Endometrial microvascular endothelial cells (primary cell): ENCODE data around the gene SYMPK. TPM values are rescaled to one million over a fixed set of nuclear protein-coding genes. Genes with fewer than 3 reads are reported as not detected.

Experiments used
- in situ Hi-C: cut with HindIII; loops from 2 replicates; pipeline ENCODE4 v1.10.0; 2017; ENCODE audit warnings: low sequenced_read_pairs, low pct_unique_long_range_greater_than_20kb; ENCODE audit errors: inconsistent ontology term
- total RNA-seq: library from RNA; depleted of rRNA; stranded (reverse); fragments of >200 nt; gene quantifications from one replicate; pipeline ENCODE4 v1.2.3, GENCODE V29; 2015; ENCODE audit errors: inconsistent ontology term

Gene SYMPK
- total RNA-seq, 1 donor from 2014 or later: 44.8 TPM

DNA sequence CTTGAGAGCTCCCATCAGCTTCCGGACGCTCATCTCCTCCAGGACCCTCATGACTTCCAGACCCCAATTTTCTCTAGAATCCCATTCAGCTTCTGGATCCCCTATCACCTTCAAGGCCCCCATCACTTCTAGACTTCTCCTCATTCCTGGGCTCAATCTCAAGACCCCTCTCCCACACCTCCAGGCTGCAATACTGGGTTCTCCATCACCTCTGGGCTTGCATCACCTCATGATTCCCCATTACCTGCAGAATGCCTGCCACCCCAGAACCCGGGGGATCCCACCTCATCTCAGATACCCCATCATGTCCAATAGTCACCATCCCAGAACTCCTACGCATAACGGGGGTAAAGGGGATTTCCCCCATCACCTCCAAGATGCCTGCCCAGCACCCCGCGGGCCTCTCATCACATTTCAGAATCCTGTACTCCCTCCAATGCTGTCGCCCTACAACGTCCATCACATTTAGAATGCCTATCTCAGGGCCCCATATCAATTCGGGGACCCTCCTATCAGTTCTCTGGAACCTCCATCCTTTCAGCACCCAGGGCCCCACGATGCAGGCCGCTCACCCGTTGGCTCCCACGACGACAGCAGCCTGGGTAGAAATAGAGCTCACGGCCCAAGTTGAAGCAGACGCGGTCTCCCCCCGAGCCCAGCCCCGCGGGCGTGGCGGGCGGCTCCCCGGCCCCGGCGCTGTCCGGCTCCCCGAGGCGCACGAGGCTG, 71.0 kb downstream of the SYMPK start:
- in situ Hi-C loops: no loop called here

DNA sequence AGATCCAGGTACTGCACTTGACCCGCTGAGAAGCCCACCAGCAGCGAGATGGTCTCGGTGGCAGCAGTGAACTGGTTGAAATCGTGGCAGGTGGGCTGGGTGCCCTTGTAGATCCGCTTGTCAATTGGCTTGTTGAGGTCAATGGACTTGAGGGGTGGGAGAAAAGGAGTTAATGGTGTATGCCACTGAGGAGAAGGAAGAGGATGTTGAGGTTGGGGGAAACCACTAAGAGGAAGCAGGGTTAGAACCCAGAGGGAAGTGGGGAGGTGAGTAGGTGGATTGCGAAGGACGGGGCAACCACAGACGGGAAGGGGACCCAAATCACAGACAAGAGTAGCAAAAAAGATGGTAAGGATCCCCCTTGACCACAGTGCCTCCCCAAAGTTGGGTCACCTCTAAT, 72.0 kb downstream of the SYMPK start:
- in situ Hi-C loops: no loop called here

DNA sequence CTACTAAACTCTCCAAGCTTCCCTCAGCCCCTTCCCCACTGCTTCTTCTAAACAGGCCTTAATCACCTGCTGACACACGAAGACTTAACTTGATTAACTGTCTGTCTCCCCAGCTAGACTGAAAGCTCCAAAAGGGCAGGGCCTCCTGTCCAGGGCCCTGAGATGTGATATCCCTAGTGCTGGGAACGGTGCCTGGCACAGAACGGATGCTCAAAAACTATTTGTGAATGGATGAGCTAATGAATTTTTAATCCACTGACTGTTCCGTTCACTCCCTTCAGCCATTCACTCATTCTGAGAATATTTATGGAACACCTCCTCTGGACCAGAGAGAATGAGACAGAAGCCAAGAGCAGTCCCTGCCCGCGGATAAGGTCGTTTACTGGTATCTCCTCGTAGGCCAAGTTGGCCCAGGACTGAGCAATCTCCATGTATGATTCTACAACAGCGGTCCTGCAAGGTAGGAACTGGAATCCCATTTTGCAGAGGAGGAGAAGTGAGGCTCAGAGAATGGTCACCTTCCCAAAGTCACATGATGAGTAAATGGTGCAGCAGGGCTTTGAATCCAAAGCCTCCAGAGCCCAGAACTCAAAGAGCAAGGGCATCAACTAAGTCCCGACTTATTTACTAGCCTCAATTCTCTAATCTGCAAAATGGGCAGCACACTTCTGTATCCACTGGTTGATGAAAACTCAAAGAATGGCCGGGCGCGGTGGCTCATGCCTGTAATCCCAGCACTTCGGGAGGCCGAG, 73.7 kb downstream of the SYMPK start:
- in situ Hi-C loops: no loop called here

DNA sequence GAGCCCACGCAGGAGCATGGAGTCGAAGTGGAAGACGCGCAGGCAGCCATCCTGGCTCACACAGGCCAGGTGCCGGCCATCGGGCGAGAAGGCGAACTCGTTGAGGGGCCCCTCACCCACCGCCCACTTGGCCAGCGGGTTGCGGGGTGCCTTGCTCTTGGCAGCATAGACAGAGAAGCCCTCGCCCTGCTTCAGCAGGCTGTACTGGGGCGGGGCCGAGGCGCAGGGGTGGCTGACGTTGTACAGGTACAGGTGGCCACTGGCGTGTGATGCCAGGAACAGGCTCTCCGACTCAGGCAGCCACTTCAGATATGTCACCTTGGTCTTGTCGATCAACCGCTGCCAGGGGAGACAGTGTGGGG, 76.4 kb downstream of the SYMPK start:
- in situ Hi-C loops: no loop called here

DNA sequence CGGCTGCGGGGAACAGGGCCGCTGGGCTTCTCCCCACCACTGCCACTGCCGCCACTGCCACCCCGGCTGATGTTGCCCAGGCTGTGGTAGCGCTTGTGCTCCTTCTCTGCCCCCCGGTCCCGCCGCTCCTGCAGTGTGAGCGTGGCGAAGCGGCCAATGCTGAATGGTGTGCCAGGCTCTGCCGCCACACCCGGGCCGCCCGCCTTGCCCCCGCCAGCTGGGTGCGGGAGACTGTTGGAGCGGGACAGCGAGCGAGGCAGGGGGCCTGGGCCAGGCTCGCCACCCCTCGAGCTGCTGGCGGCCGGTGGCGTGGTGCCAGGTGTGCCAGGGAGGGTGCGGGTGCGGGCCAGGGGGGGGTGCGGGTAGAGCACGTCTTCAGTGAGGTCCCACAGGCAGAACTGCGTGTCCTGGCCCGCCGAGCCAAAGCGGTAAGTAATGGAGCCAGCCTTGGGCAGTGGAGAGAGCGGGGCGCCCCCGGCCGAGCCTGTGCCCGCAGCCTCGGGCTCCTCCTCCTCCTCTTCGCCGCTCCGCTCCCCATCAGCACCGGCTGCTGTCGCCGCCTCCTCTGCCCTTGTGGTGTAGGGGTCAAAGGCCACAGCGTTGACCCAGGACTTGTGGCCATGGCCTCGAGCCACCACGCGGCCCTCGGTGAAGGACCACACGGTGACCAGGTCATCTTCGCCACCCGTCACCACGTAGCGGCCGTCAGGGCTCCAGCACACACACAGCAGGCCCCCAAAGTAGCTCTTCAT, 77.0 kb downstream of the SYMPK start:
- in situ Hi-C loops: no loop called here

DNA sequence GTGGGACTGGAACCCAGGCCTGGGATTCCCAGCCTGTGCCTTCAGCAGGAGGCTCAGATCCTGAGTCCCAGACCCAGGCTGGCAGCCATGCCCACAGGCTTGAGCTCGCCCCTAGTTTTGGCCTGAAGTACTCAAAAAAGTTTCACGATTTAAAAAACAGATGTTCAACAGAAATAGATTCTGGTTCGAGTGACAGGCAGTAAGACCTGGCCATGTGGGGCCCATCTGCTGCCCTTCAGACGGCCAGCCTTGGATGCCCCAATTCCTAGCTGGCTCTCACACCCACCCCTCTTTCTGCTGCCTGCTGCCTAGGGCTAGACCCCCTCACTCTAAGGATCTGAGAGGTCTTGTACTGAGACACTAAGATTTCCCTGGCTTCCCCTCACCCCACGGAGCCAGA, 77.8 kb downstream of the SYMPK start:
- in situ Hi-C loops: no loop called here

DNA sequence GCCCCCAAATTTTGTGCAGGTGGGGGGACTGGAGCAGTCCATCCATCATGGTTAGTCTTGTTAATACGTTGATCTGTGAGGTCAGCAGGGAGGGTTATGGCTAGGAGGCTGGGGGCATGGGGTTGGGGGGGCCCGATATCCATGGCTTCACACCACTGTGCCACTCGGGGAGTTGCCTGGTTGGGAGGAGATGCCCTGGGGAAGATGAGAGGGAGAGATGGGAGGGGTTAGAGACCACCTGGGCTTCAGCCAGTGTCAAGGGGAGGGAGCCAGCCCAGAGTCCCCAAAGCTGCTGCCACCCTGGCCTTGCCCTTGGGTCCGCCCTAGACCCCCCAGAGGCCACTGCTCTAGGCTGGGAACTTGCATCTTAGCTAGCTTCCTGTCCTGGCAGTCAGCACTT, 78.9 kb downstream of the SYMPK start:
- in situ Hi-C loops: no loop called here

DNA sequence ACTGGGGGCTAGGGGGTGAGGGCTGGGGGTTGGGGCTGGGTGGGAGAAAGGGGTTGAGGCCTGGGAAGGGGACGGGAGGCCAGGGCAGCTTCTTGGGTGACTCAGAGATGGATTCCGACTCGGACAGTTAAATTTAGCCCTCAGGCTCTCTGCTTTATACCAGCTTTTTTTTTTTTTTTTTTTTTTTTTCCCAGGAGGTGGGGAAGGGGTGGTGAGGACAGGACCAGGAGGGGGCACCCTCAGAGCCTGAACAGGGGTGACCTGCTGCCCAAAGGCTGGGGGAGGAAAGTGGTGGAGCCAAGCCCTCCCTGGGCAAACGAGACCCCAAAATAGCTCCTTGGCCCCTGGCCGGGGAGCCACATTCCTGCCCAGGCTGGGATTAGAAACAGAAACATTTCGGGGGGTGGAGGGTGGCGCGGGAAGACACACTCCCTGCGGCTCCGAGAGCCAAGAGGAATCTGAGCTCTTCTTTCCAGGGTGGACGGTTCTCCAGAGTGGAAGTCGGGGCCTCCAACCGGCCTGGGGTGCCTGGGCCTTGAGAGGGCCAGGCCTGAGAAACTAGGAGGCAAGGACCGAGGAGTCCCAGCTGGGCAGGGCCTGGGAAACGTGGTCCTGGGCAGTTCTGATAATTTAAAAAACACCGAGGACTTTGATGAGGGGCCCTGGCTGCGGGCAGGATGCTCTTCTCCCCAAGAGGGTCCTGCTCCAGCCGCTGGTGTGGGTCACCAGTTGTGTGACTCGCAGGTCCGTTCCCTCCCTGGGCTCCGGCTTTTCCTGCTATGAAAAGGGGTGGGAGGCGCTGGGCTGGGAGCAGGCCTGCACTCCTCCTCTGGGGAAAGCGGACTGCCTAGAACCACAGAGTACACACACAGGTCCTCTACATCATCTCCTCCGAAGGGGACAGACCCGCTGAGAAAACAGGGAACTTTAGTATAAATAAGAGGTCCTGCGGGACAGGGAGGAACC, 79.8 kb downstream of the SYMPK start:
- in situ Hi-C loops: no loop called here

DNA sequence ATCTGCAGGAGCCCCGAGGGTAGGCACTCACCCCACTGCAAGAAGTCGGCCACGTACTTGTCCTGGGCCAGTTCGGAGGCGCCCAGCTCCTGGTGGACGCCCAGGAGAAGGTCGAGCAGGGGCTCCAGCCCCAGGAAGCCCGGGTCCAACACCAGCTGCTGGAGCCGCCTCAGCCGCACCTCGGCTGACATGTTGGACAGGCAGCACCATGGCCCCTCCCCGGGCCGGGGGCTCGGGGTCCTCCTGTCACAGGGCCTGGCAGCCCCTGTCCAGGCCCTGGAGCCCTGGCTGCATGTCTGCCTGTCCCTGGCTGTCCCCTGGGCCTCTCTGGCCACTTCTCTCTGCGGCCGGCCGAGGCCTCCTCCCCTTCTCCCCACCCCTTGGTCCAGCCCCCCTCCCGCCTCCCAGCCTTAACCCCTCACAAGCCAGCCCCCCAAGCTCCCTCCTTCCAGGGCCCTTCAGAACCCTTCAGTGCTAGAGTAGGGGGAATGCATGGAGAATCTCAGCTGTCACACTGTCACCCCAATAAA, 80.7 kb downstream of the SYMPK start, which contains the start of gene DMPK:
Gene DMPK (minus strand): TSS at position 329 of the 530 bp plus-strand sequence. CDS start 138 bp downstream, at position 191.
- in situ Hi-C loops: no loop called here

DNA sequence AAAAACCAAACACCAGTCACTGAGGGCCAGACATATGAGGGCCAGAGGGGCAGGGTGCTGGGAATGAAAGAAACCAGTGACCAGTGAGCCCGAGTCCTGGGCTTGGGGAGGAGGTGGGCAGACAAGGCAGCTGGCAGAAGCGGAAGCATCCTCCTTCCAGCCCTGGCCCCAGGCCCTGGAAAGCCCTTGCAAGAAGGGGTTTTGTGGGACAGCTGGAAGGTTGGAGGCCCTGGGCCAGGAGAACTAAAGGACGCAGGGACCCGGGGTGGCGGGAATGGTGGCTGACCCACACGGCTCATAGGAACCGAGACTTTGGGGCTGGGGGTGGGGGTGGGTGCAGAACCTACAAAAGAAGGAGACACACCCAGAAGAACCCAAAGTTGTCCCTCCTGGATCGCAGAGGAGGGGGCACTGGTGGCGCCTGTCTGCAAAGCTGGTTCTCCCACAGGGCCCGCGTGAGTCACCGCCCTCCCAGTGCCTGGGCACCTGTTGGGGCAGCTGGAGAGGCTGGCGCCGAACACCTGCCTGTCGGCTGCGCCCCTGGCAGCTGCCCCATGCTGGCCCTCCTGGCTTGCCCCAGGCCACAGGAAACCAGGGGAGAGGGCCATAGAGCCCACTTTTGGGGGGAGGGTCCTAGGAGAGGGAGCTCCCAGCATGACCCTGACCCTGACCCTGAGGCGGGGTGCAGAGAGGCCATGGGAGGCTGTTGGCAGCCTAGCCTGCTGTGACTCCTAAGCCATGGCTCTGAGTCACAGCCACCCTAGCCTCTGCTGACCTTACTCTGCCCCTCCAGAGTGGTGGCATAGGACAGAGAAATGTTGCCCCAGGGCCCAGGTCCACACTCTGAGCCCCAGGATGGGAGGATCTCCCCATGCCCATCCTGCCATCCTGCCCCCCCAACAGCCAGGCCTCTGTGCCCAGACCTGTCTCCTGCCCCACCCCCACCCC, 81.5 kb downstream of the SYMPK start:
- in situ Hi-C loops: no loop called here

DNA sequence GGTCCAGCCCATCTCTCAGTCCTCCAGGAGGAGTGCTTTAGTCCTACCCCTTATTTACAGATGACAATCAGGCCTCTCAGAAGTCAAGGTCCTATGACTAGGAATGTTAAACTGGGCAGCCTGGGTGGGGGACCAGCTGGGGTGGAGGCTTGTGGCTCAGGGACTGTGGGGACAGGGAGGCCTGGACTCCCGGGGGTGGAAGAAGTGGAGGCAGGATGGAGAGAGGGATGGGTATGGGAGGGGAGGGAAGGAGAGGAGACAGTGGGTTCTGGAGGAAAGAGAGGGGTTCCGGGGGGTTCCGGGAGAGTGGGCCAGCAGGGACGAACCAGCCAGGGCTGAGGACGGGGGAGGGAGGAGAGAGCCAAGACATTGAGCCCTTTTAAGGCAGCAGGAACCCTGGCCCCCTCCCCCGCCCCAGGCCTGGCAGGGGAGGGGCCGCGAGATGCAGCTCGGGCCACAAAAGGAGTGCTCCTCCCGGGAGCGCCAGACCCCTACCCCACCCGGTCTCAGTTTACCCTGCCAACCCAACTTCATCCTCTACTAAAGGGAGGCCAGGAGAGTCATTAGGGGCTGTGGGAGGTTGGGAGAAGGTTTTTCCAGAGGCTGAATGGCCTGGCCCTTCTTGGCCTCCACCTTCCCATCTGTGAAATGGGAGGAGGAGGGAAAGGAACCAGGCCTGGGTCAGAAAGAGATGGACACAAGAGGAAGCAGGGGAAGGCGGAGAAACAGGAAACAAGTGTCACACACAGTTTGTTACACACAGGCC, 82.3 kb downstream of the SYMPK start:
- in situ Hi-C loops: no loop called here

DNA sequence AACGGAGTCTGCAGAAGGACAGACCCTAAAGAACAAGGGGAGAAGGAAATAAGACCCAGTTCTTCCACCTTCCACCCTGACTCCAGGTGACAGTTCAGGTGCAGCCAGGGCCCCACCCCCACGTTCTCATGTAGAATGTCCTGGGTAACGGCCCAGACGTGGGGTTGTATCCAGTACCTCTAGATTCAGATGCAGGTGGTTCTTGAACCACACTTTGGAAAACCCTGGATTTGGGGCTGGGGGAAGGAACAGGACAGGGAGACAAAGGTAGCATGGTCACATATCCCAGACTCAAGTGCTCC, 82.8 kb downstream of the SYMPK start:
- in situ Hi-C loops: no loop called here

DNA sequence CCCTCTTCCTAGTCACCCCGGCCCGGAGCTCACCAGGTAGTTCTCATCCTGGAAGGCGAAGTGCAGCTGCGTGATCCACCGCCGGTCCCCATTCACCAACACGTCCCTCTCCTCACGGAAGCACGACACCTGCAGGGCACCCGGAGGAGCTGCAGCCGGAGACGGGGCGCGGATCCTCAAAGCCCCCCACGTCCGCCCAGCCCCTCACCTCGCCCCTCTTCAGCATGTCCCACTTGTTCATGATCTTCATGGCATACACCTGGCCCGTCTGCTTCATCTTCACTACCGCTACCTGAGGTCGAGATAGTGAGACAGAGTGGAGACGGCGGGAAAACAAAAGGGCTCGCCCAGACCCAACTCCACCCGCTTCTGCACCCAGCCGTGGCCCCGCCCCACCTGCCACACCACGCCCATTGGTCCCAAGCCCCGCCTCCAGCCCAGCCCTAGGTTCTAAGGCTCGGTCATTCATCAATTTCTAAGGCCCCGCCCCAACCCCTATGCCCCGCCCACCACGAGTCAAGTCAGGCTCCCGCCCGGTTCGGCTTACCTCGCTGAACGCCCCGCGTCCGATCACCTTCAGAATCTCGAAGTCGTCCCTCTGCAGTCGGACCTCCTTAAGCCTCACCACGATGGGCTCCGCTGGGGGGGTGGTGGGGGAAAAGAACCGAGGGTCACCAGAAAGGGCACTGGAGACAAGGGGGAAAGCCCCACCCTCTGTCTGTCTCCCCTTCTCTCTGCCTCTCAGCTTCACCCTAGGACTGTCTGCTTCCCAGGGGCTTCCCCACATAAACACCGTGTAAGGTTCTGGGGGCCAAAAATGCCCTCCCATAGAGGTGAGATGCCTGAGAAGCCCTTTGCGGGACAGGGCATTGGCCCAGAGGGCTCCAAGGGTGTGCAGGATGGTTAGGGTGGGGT, 83.5 kb downstream of the SYMPK start:
- in situ Hi-C loops: no loop called here

DNA sequence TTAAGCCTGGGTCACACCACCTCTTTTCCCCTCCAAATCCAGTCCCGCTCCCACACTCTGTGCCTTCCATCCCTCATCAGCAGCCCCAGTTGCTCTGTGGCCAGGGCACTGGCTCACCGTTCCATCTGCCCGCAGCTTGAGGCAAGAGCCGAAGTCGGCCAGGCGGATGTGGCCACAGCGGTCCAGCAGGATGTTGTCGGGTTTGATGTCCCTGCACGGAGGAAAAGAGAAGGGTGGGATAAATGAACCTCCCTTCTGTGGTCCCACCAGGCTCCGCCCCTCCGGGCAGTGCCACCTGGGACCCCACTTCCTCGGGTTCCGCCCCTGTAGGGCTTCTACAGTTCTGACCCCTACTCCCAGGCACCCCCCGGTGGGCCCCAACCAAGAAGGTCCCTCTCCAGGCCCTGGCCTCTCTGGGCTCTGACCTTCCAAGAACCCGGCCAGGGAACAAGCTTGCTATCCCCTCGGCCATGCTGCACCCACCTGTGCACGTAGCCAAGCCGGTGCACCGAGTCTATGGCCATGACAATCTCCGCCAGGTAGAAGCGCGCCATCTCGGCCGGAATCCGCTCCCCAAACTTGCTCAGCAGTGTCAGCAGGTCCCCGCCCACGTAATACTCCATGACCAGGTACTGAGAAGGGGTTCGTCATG, 84.8 kb downstream of the SYMPK start:
- in situ Hi-C loops: no loop called here

DNA sequence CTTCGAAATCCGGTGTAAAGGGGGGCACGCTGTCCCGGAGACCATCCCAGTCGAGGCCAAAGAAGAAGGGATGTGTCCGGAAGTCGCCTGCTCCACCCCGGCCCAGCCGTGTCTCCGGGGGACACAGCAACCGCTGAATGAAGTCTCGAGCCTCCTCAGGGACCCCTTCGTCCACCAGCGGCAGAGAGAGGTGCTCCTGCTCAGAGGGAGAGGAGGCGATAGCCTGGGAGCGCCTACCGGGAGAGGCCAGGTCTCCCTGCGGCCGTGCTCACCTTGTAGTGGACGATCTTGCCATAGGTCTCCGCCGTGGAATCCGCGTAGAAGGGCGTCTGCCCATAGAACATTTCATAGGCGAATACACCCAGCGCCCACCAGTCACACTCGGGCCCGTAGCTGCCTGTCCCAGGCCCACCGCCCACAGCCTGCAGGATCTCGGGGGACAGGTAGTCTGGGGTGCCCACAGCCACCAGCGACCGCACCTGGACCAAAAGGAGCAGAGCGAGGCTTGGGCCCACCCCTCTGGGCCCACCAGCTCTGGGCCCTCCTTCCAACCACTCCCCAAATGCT, 85.5 kb downstream of the SYMPK start:
- in situ Hi-C loops: no loop called here
